Activated CD4-positive, CD25-positive, alpha-beta regulatory T cell treated with anti-CD3 and anti-CD28 coated beads, Interleukin-2, amount 50 U/mL, for 72 hours (primary cell): Measurements from ENCODE around the gene ACOD1.
"Not testable (repeated sequence)": the region's sequence is repeated elsewhere in the genome, so short reads cannot be mapped to it uniquely, and the experiment has no call there.

Experiments used
- DNase-seq: peaks from one replicate; pipeline ENCODE4 v3.0.0; 2021

ACOD1 gene

DNA sequence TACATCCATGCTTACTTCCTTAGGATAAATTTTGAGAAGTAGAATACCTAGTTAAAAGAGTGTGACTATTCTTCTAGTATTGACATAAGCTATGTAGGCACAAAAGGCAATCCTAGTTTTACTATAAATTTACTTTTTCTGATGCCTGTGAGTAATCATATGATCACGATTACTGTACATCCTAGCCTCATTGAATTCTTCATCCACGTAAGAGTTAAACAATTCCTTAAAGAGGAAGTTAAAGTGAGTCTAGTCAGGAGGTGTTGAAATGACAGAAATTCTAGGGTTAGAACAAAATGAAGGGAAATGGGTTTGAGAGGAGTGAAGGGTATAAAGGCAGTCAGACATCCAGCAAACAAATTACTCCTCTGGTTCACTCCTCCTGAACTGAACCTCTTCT lies at the start of gene ACOD1:
Gene ACOD1 (plus strand): TSS at position 363 of the 400 bp plus-strand sequence. CDS start 48 bp downstream, outside the sequence.
- no peak for DNase-seq

DNA sequence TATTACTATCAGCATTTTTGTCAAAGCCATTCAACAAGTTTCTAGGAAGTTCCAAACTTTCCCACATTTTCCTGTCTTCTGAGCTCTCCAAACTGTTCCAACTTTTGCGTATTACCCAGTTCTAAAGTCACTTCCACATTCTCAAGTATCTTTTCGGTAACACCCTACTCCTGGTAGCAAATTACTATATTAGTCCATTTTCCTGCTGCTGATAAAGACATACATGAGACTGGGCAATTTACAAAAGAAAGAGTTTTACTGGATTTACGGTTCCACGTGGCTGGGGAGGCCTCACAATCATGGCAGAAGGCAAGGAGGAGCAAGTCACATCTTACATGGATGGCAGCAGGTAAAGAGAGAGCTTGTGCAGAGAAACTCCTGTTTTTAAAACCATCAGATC lies 49.2 kb upstream of the ACOD1 start:
- not testable (repeated sequence) for DNase-seq

DNA sequence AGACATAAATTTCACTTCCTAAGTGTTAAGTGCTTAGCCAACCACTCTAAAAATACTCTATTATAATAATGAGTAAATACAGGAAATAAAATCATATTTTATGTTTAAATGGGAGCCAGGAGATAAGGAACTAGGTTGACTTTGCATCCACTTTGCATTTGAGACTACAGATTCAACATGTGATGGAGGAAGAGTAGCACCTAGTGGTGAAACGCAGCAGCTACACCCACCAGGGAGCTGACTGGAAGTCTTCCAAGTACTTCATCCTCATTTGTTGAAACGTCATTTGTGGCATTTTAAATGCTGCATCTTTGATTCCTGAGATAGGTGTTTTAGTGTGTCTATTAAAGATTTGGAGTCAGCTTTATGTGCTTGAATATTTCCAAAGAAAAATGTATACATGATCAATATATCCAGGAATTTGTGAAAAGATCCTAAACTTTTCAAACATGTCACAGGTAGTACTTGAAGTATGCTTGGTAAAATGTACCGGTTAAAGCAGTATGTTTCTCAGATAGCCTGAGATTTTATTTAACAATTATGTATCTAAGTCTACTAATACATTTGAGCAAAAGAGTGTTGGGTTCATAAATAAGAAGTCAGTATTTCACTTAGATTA lies 44.7 kb upstream of the ACOD1 start:
- peak; percentile 57 for DNase-seq

DNA sequence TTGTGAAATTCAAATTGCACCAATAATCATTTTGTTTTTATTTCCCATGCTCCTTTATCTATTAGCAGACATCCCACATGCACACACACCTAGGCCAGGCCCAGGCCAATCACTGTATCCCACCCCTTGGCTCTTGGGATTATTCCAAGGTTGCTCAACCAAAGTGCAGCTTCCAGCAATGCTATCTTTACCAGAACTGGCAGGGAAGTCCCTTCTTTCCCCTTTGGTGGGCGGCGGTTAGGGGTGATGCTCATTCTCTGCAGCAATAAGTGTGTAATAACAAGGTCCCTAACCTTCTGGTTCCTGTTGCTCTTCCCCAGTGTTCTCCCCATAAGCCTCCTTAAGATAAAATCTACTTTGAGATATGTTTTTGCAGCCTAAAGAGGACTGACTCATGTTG lies 43.8 kb upstream of the ACOD1 start:
- DNase-seq = no peak

GRCh38 chr13:76912476-76912875 lies 35.8 kb upstream of the ACOD1 start:
- DNase-seq = no peak

DNA sequence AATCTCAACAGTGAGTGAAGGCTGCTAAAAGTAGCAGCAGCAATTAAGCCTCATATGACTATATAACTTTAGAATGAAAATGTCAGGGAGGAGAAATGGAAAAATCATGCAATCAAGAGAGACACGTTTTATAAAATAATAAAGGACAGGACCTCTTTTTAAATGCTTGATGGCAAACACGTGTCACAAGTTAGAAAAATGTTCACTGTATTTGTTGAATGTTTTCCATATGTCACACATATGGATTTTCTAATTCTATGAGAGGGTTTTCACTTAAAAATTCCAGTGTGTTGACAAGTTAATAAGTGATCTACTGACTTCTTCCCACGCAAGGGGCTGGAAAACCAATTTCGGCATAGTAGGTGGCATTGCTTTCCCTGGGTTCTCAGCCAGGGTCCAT lies 34.4 kb upstream of the ACOD1 start:
- no peak for DNase-seq

GRCh38 chr13:76917095-76917494 lies 31.2 kb upstream of the ACOD1 start:
- DNase-seq = no peak

GRCh38 chr13:76917755-76918481 lies 30.4 kb upstream of the ACOD1 start:
- not testable (repeated sequence) for DNase-seq

DNA sequence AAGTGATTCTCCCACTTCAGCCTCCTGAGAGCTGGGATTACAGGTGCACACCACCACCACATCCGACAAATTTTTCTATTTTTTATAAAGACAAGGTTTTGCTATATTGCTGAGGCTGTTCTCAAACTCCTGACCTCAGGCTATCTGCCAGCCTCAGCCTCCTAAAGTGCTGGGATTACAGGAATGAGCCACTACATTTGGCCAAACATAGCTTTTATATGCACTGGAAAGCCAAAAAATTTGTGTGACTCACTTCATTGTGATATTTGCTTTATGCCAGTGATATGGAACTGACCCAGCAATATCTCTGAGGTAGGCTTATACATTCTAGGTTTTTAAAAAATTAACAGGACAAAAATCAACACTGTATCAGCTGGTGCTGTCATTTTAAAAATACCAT lies 26.8 kb upstream of the ACOD1 start:
- no peak for DNase-seq

- no peak for DNase-seq
Measured at GRCh38 chr13:76925115-76925514, 23.2 kb upstream of the ACOD1 start.

DNA sequence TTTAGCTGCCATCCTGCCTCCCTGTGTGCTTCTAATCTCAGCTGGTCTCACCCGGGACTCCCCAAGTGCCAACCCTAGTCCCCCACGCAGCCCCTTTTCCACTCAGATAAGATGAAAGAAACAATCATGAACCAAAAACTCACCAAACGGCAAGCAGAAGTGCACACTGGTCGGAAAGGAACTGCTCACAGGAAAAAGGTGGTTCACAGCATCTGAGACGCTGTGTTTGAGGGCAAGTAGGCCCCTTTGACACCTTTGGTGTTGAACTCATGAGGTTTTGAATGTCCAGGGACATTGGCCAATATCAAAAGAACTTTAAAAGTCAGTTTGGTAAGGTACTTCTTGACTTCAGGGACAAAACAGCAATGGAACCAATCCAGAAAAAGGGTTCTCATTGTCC lies 20.4 kb upstream of the ACOD1 start:
- DNase-seq = no peak

- no peak for DNase-seq
Measured at GRCh38 chr13:76928456-76928855, 19.9 kb upstream of the ACOD1 start.

DNA sequence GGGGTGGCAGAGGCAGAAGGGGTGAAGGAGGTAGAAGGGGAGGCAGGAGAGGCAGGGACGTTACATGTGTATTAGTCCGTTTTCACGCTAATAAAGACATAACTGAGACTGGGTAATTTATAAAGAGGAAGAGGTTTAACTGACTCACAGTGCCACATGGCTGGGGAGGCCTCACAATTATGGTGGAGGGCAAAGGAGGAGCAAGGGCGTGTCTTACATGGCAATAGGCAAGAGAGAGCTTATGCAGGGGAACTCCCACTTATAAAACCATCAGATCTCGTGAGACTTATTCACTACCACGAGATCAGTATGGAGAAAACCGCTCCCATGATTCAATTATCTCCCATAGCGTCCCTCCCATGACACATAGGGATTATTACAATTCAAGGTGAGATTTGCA lies 19.0 kb upstream of the ACOD1 start:
- no peak for DNase-seq

GRCh38 chr13:76929851-76930374 lies 18.4 kb upstream of the ACOD1 start:
- no peak for DNase-seq

GRCh38 chr13:76932076-76932475 lies 16.2 kb upstream of the ACOD1 start:
- DNase-seq = no peak

DNA sequence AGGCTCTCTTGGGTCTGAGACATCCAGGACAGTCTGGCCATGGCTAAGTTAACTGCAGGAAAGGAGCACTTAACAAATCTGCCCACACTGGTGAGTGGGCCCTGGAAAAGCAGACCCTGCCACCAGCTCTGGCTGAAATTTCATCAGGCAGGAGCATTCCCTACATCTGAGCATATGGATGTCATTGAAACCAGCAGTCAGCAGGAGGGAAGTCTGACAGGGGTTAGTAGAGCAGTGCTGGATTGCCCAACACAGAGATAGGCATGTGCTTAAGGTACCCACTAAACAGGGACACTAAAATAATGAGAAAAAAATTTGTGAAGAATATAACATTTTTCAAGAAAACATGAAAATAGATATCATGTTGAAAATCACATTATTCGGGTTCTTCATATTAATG lies 13.6 kb upstream of the ACOD1 start:
- DNase-seq = no peak

GRCh38 chr13:76936763-76937162 lies 11.5 kb upstream of the ACOD1 start:
- no peak for DNase-seq

- no peak for DNase-seq
Measured at GRCh38 chr13:76937281-76937820, 11.0 kb upstream of the ACOD1 start.

- no peak for DNase-seq
Measured at GRCh38 chr13:76939215-76939614, 9.1 kb upstream of the ACOD1 start.

DNA sequence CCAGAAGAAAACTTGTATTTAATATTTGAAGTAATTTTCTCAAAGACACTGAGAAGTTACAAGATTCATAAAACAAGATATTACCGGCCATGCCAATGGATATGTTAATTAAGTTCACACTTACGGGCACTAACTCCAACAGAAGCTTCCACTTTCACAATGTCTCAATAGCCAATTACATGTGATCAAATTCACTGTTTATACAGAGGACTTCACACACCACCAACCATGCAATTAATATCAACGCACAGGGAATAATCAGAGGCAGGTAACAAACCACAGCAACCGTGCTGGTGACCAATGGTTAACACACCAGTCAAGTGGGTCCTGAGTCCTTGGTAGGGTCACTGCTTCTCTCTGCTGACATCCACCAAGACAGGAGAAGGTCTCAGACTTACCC lies 5.9 kb upstream of the ACOD1 start:
- no peak for DNase-seq

DNA sequence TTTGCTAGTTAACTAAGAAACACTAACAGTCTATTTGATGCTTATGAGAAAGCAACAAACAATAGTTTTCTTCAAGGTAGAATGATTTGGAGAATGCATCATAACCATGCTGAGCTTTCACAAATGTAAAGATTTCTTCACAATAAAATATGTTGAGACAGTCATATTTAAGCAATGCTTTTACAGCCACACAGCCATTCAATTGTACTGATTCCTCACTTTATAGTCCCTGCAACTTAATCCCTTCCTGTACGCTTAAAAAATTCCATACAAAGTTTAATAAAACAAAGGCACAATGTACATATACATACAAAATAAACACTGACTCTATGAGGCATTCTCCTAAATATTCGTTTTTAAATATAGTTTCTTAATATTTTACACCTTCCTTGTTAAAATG lies 4.7 kb upstream of the ACOD1 start:
- no peak for DNase-seq

DNA sequence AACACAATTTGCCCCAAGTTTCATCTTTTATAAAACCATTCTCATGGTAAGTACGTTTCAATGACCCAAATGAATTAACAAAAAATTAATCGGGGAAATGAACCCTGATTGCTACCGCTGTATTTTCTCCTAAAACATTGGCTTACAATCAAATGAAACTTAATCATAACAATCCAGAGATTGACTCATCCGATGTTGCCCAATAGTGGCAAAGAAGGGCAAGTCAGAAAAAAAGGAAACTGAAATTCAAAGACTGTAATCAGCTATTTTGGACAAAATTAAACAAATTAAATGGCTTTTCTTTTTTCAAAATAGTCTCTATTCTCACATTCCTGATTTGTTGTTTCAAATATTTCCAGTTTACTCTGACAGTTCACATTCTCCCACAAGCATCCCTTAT lies 3.9 kb upstream of the ACOD1 start:
- DNase-seq = no peak

DNA sequence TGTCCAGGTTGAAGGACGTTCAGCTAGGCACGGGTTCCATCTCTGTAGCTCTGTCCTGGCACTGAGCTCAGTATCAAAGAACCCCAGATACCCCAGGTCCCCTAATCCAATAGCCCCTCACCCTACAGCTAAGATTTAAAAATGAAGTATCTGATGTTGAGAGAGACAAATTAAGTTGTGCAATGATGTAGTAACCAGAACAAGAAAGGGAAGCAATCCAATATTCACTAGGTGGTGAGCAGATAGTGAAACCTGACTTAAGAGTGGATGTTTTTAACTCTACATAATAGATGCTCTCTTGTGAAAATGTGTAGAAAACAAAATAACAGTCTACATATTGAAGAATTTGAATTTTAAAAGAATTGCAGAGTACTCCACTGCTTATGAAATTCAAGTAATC lies 1.8 kb downstream of the ACOD1 start:
- no peak for DNase-seq

- no peak for DNase-seq
Measured at GRCh38 chr13:76953968-76954367, 5.7 kb downstream of the ACOD1 start.
